MM.1S (cell line): ENCODE measurements around the gene TRIM8.

Experiments used
- DNase-seq: peaks from one replicate; pipeline ENCODE4 v3.0.0-alpha.2; 2015
- H2AFZ ChIP-seq: fragments of 300-600 bp; sonication (generic); 2 replicates; pipeline ENCODE4 v1.6.0; 2016; ENCODE audit warnings: antibody characterized with exemption, low read length
- H3F3A ChIP-seq: fragments of 300-600 bp; sonication (generic); 2 replicates; pipeline ENCODE4 v1.6.1; 2016; ENCODE audit warnings: mild to moderate bottlenecking, antibody characterized with exemption, low read length, moderate library complexity, mixed read lengths; ENCODE audit not compliant: insufficient read depth
- H3K27ac ChIP-seq: fragments of 300-600 bp; sonication (generic); 2 replicates; pipeline ENCODE4 v1.5.1; 2016; ENCODE audit warnings: mild to moderate bottlenecking, low read length
- H3K27me3 ChIP-seq: fragments of 300-600 bp; sonication (generic); replicated peaks from 2 replicates; pipeline ENCODE4 v1.6.0; 2016; ENCODE audit warnings: low read length; ENCODE audit not compliant: insufficient read depth
- H3K36me3 ChIP-seq: fragments of 300-600 bp; sonication (generic); replicated peaks from 2 replicates; pipeline ENCODE4 v1.6.1; 2016; ENCODE audit warnings: mild to moderate bottlenecking, low read length, mixed read lengths; ENCODE audit not compliant: insufficient read depth
- H3K4me1 ChIP-seq: fragments of 300-600 bp; sonication (generic); 2 replicates; pipeline ENCODE4 v1.6.1; 2016; ENCODE audit warnings: low read length, mixed read lengths
- H3K4me2 ChIP-seq: fragments of 300-600 bp; sonication (generic); 2 replicates; pipeline ENCODE4 v1.6.0; 2016; ENCODE audit warnings: low read depth, low read length
- H3K4me3 ChIP-seq: fragments of 300-600 bp; sonication (generic); 2 replicates; pipeline ENCODE4 v1.5.1; 2016; ENCODE audit warnings: low read length, mixed read lengths
- H3K79me2 ChIP-seq: fragments of 300-600 bp; sonication (generic); 2 replicates; pipeline ENCODE4 v1.6.1; 2016; ENCODE audit warnings: mixed run types, low read length, mixed read lengths
- H3K9ac ChIP-seq: fragments of 300-600 bp; sonication (generic); 2 replicates; pipeline ENCODE4 v1.6.1; 2016; ENCODE audit warnings: low read length, mixed read lengths
- H3K9me2 ChIP-seq: fragments of 300-600 bp; sonication (generic); replicated peaks from 2 replicates; pipeline ENCODE4 v1.6.1; 2016; ENCODE audit warnings: mild to moderate bottlenecking, low read length, mixed read lengths; ENCODE audit not compliant: insufficient read depth
- H3K9me3 ChIP-seq: fragments of 300-600 bp; sonication (generic); replicated peaks from 2 replicates; pipeline ENCODE4 v1.6.1; 2016; ENCODE audit warnings: mild to moderate bottlenecking, low read length, mixed read lengths; ENCODE audit not compliant: insufficient read depth
- H4K20me1 ChIP-seq: fragments of 300-600 bp; sonication (generic); 2 replicates; pipeline ENCODE4 v1.6.1; 2016; ENCODE audit warnings: mild to moderate bottlenecking, low read length, moderate library complexity, mixed read lengths; ENCODE audit not compliant: insufficient read depth
- EZH2 ChIP-seq: fragments of 300-600 bp; sonication (generic); optimal IDR thresholded peaks from 2 replicates; pipeline ENCODE3; 2017; ENCODE audit warnings: low read depth, mild to moderate bottlenecking, antibody characterized with exemption, low read length, mixed read lengths
- EZH2phosphoT487 ChIP-seq: fragments of 300-600 bp; sonication (generic); IDR thresholded peaks from 2 replicates; pipeline ENCODE4 v1.6.1; 2018; ENCODE audit warnings: antibody characterized with exemption, low read length
- TF ChIP-seq, protein P1 (sequence below): fragments of 300-600 bp; sonication (generic); IDR thresholded peaks from 2 replicates; pipeline ENCODE4 v1.5.1; 2016; ENCODE audit warnings: antibody characterized with exemption, low read length, mixed read lengths

Gene TRIM8

DNA sequence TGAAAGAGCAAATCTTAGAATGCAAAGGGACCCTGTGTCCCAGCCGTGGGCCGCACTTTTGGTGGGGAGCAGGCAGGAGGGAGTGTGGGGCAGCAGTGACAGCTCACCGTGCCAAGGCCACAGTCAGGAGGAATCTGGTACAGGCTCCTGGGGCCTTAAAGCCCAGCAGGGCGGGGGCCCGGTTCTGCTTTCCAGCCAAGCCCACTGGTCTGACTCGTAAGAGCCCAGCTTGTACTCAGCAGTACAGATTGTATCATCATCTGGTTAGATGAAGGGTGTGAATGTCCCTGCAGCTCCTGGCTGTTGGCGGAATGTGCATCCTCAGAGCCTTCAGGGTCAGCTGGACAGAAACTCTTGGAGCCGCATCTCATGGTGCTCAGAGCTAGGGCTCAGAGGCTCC, 30.5 kb upstream of the TRIM8 start:
- H3K4me1 ChIP-seq: no peaks in the 10 kb centered on the region
- H3K79me2 ChIP-seq: no peaks in the 10 kb centered on the region
- no peak overlapping the region for H3K9ac ChIP-seq
- no peaks in the 10 kb centered on the region for H3K27me3 ChIP-seq
- no peaks in the 10 kb centered on the region for H3K36me3 ChIP-seq
- H3K9me3 ChIP-seq: no peaks in the 10 kb centered on the region
- no peak overlapping the region for H3K27ac ChIP-seq
- no peaks in the 10 kb centered on the region for H3K9me2 ChIP-seq
- TF ChIP-seq, protein P1, sequence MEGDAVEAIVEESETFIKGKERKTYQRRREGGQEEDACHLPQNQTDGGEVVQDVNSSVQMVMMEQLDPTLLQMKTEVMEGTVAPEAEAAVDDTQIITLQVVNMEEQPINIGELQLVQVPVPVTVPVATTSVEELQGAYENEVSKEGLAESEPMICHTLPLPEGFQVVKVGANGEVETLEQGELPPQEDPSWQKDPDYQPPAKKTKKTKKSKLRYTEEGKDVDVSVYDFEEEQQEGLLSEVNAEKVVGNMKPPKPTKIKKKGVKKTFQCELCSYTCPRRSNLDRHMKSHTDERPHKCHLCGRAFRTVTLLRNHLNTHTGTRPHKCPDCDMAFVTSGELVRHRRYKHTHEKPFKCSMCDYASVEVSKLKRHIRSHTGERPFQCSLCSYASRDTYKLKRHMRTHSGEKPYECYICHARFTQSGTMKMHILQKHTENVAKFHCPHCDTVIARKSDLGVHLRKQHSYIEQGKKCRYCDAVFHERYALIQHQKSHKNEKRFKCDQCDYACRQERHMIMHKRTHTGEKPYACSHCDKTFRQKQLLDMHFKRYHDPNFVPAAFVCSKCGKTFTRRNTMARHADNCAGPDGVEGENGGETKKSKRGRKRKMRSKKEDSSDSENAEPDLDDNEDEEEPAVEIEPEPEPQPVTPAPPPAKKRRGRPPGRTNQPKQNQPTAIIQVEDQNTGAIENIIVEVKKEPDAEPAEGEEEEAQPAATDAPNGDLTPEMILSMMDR: no peak
- TF ChIP-seq EZH2phosphoT487 (no peak), EZH2 (no peak)
- H3K4me2 ChIP-seq: no peak overlapping the region
- H3K4me3 ChIP-seq: no peak overlapping the region
- H3F3A ChIP-seq: no peaks in the 10 kb centered on the region
- no peaks in the 10 kb centered on the region for H4K20me1 ChIP-seq
- no peak overlapping the region for H2AFZ ChIP-seq
- no peak for DNase-seq

DNA sequence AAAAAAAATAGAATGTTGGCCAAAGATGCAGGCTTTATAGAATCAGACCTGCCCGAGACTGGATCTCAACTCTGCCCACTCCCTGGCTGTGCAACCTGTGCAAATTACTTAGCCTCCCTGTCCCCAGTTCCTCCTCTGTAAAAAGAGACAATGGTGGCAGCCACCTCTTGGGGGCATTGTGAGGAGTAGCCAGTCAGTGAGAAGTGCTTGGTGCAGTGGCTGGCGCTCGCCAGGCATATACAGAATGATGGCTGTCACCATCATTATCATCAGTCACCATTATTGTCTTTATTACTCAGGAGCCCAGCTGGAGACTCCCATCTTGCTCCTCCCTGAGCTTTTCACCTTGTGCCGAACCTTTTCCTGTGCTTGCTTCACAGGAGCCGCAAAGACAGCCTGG, 29.4 kb upstream of the TRIM8 start:
- no peak overlapping the region for H3K4me3 ChIP-seq
- no peaks in the 10 kb centered on the region for H3K9me3 ChIP-seq
- H4K20me1 ChIP-seq: no peaks in the 10 kb centered on the region
- DNase-seq: no peak
- H3F3A ChIP-seq: no peaks in the 10 kb centered on the region
- H3K4me2 ChIP-seq: no peak overlapping the region
- H3K9me2 ChIP-seq: no peaks in the 10 kb centered on the region
- H3K27ac ChIP-seq: no peak overlapping the region
- H3K79me2 ChIP-seq: no peaks in the 10 kb centered on the region
- no peaks in the 10 kb centered on the region for H3K36me3 ChIP-seq
- H3K9ac ChIP-seq: no peak overlapping the region
- TF ChIP-seq, protein P1: no peak
- TF ChIP-seq EZH2phosphoT487 (no peak), EZH2 (no peak)
- H3K27me3 ChIP-seq: no peaks in the 10 kb centered on the region
- H3K4me1 ChIP-seq: no peaks in the 10 kb centered on the region
- H2AFZ ChIP-seq: no peak overlapping the region

DNA sequence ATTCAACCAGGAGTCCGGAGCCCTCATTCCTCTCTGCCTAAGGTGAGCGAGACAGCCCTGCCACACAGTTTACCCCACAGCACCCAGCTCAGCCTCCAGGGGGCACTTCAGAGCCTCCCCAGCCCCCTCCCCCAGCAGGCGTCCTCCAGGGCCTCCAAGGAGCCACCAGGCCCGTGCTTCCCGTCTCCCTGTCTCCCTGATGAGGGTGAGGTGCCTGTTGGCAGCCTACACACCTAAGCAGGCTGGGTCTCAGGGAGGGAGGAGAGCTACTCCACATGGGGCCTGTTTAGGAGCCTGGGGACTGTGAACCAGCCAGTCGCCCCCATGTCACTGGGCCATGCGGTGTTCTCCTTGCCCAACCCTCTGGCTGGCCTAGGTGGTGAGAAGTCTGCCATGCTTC, 28.9 kb upstream of the TRIM8 start:
- Histone ChIP-seq H3K36me3 (no peaks in the 10 kb centered on the region), H3K79me2 (no peaks in the 10 kb centered on the region), H3K9ac (no peak overlapping the region), H3K4me1 (no peaks in the 10 kb centered on the region), H2AFZ (no peak overlapping the region), H3K27me3 (no peaks in the 10 kb centered on the region), H3K4me3 (no peak overlapping the region), H3K9me2 (no peaks in the 10 kb centered on the region), H3K9me3 (no peaks in the 10 kb centered on the region), H3K27ac (no peak overlapping the region), H3K4me2 (no peak overlapping the region), H4K20me1 (no peaks in the 10 kb centered on the region), H3F3A (no peaks in the 10 kb centered on the region)
- TF ChIP-seq, protein P1: peak; percentile 17; the same call in 1 of the 2 replicates
- TF ChIP-seq EZH2phosphoT487: no peak
- no peak for DNase-seq
